Retinal pigment epithelial cell (primary cell): ENCODE measurements around the gene ARHGAP26.

Experiments
- DNase-seq: peaks from one replicate; pipeline ENCODE4 v3.0.0-alpha.2; 2010; ENCODE audit warnings: low read depth
- H3K4me3 ChIP-seq: 2 replicates; pipeline ENCODE4 v1.5.1; 2011; ENCODE audit warnings: mild to moderate bottlenecking, low read length, control low read depth, moderate library complexity
- CTCF ChIP-seq: conservative IDR thresholded peaks from 2 replicates; pipeline ENCODE4 v1.5.1; 2011; ENCODE audit warnings: low read depth, low read length, control low read depth, inconsistent platforms

Gene ARHGAP26

GRCh38 chr5:143036146-143036927 lies 266.2 kb downstream of the ARHGAP26 start:
- TF ChIP-seq CTCF: no peak
- no peak for DNase-seq
- H3K4me3 ChIP-seq: no peak overlapping the region

DNA sequence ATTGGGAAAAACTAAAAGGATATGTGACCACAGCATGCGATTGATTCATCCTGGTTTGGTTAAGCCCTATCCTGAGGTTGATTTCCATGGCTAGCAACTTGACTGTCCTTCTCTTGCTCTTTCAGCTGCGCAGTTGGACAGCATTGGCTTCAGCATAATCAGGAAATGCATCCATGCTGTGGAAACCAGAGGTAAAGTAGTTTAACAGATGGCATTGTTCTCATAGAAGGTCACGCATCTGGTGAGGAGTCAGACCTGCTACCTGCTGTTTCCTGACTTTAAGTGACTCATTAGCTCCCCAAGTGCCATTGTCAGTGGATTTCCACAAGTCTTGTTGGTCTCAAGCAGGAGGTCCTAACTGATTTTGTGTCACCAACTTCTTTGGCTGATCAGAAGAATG lies 266.9 kb downstream of the ARHGAP26 start:
- H3K4me3 ChIP-seq: no peak overlapping the region
- TF ChIP-seq CTCF: no peak
- DNase-seq: no peak

GRCh38 chr5:143037708-143038107 lies 267.5 kb downstream of the ARHGAP26 start:
- no peak for TF ChIP-seq CTCF
- H3K4me3 ChIP-seq: no peak overlapping the region
- no peak for DNase-seq

DNA sequence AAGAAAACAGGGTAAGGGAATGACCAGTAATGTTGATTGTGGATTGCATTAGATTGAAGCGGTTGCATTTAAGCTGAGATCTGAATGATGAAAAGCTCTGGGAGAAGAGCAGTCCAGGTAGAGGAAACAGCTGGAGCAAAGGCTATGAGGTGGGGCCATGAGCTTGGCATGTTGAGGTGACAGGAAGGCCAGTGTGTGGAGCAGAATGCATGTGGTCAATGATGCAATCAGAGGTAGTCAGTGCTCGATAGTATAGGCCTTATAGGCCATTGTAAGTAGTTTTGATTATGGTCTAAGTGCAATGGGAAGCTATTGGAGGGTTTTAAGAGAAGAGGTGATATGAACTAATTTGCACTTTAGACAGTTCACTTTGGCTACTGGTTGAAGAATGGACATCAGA lies 270.4 kb downstream of the ARHGAP26 start:
- no peak overlapping the region for H3K4me3 ChIP-seq
- DNase-seq: no peak
- TF ChIP-seq CTCF: no peak

GRCh38 chr5:143041461-143041860 lies 271.3 kb downstream of the ARHGAP26 start:
- TF ChIP-seq CTCF: no peak
- no peak overlapping the region for H3K4me3 ChIP-seq
- DNase-seq: no peak

- no peak for DNase-seq
- H3K4me3 ChIP-seq: no peak overlapping the region
Observed at GRCh38 chr5:143041972-143042770, 272.0 kb downstream of the ARHGAP26 start.

More at GRCh38 chr5:143041972-143042770, 272.0 kb downstream of the ARHGAP26 start:
- no peak for TF ChIP-seq CTCF
